ENCODE data around the gene UCP2.

DNA sequence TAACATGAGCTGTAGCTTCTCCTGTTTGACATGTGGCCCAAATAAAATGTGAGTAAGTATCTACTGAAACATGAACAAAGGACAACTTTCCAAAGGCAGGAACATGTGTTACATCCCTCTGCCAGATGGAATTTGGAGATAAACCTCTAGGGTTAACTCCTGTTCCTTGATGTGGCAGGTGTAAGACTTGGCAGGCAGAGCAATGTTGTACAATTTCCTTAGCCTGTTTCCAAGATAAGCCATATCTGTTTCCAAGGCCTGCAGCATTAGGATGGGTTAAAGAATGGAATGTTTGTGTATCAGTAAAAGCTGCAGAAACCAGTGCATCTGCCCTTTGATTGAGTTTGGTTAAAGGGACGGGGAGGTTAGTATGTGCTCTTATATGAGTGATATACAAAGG is 40.6 kb downstream of the UCP2 start:
- TF ChIP-seq, protein P1, sequence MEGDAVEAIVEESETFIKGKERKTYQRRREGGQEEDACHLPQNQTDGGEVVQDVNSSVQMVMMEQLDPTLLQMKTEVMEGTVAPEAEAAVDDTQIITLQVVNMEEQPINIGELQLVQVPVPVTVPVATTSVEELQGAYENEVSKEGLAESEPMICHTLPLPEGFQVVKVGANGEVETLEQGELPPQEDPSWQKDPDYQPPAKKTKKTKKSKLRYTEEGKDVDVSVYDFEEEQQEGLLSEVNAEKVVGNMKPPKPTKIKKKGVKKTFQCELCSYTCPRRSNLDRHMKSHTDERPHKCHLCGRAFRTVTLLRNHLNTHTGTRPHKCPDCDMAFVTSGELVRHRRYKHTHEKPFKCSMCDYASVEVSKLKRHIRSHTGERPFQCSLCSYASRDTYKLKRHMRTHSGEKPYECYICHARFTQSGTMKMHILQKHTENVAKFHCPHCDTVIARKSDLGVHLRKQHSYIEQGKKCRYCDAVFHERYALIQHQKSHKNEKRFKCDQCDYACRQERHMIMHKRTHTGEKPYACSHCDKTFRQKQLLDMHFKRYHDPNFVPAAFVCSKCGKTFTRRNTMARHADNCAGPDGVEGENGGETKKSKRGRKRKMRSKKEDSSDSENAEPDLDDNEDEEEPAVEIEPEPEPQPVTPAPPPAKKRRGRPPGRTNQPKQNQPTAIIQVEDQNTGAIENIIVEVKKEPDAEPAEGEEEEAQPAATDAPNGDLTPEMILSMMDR (IDR thresholded peaks at IDR 0.05): no peak
- no peak for TF ChIP-seq POLR2AphosphoS5 (IDR thresholded peaks at IDR 0.05)
